Fibroblast of lung (primary cell): ENCODE results near the gene BRD7.

ENCODE experiments used
- EZH2 ChIP-seq: IDR thresholded peaks from 2 replicates; pipeline ENCODE4 v1.5.1; 2012; ENCODE audit warnings: low read length, control low read depth, mild to moderate bottlenecking; ENCODE audit errors: missing control alignments
- TF ChIP-seq, protein P1 (sequence below), 2 donors: IDR thresholded peaks in 1 of 2; conservative IDR thresholded peaks in 1 of 2; 1 replicate in 1 of 2; 2 replicates in 1 of 2; pipeline ENCODE4 v1.5.1; 2011 to 2012; ENCODE audit warnings: low read length in 2 of 2, control low read depth in 1 of 2, inconsistent platforms in 1 of 2, low read depth in 1 of 2, mild to moderate bottlenecking in 1 of 2

DNA sequence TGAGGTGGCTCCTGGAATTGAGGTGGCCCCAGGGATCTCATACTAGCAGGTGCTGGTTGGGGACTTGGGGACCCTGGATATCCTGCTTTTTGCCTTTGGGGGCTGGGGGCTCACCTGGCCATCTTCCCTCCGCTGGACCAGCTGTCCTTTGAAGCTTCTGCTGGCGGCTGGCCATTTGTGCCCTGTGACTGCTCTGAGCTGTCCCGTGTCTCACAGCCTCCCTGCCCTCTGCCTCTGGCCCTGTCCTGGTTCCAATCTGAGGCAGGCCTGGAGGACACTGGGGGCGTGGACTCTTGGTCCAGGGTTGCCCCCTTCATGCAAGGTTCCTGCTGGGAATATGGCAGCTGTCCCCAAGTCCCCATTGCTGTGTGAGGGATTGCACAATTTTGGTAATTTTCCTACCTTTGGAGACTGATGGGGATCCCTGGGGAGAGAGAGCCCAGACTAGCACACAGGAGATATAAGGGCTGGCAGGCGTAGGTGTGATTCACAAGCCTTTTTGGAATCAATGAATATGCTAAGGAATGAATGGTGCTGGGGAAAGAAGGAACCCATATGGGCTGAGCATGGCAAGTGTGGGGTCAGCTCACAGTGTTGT is 83.3 kb downstream of the BRD7 start:
- TF ChIP-seq, protein P1, sequence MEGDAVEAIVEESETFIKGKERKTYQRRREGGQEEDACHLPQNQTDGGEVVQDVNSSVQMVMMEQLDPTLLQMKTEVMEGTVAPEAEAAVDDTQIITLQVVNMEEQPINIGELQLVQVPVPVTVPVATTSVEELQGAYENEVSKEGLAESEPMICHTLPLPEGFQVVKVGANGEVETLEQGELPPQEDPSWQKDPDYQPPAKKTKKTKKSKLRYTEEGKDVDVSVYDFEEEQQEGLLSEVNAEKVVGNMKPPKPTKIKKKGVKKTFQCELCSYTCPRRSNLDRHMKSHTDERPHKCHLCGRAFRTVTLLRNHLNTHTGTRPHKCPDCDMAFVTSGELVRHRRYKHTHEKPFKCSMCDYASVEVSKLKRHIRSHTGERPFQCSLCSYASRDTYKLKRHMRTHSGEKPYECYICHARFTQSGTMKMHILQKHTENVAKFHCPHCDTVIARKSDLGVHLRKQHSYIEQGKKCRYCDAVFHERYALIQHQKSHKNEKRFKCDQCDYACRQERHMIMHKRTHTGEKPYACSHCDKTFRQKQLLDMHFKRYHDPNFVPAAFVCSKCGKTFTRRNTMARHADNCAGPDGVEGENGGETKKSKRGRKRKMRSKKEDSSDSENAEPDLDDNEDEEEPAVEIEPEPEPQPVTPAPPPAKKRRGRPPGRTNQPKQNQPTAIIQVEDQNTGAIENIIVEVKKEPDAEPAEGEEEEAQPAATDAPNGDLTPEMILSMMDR (conservative IDR thresholded peaks at IDR 0.05 in 1 of 2, IDR thresholded peaks at IDR 0.05 in 1 of 2; ENCODE audit: low read depth in 1 of 2, low read length in 2 of 2) = no peak
- TF ChIP-seq EZH2 = no peak
